GM10248 (cell line): ENCODE results near the gene PLK5.

Source experiments
- CTCF ChIA-PET: fragments of 300-600 bp; sonication (Branson Sonifier 250); formaldehyde crosslinking; extraction: SDS; loops from one replicate; lab custom pipeline; 2021; ENCODE audit warnings: antibody characterized with exemption; lab: Yijun Ruan, JAX
- POLR2A ChIA-PET: fragments of 350-650 bp; sonication (Branson Sonifier 250); formaldehyde crosslinking; extraction: SDS; loops from one replicate; lab custom pipeline; 2020; ENCODE audit warnings: antibody characterized with exemption; lab: Yijun Ruan, JAX
- DNase-seq: peaks from one replicate; pipeline ENCODE4 v3.0.0; 2012; ENCODE audit errors: extremely low spot score
- CTCF ChIP-seq: IDR thresholded peaks from 2 replicates; pipeline ENCODE4 v1.5.1; 2012; ENCODE audit warnings: mild to moderate bottlenecking, low read depth; ENCODE audit errors: extremely low read depth, missing control alignments, control extremely low read depth

The PLK5 gene

GRCh38 chr19:1522838-1523237 lies 1.0 kb upstream of the PLK5 start:
- TF ChIP-seq CTCF, result no peak
- ChIA-PET POLR2A (no interaction called here), CTCF (interaction anchor here (1.9 kb wide), 1 partner anchor 24 kb away, joined by 7 read pairs; no protein-coding TSS in a partner anchor)
- no peak for DNase-seq

- no peak for DNase-seq
- POLR2A ChIA-PET, result no interaction called here
- TF ChIP-seq CTCF, result no peak
- CTCF ChIA-PET, result no interaction called here
Observed at GRCh38 chr19:1524287-1524971, 552 bp downstream of the PLK5 start.

GRCh38 chr19:1524972-1525325 lies 1.1 kb downstream of the PLK5 start:
- TF ChIP-seq CTCF, result no peak
- ChIA-PET POLR2A (no interaction called here), CTCF (interaction anchor here (1.4 kb wide), 1 partner anchor 21 kb away, joined by 6 read pairs; no protein-coding TSS in a partner anchor)
- no peak for DNase-seq

GRCh38 chr19:1525343-1525742 lies 1.5 kb downstream of the PLK5 start:
- no peak for DNase-seq
- CTCF ChIA-PET, result interaction anchor here (1.4 kb wide), 1 partner anchor 21 kb away, joined by 6 read pairs; no protein-coding TSS in a partner anchor
- POLR2A ChIA-PET, result no interaction called here
- TF ChIP-seq CTCF, result no peak

GRCh38 chr19:1526066-1526778 lies 2.3 kb downstream of the PLK5 start:
- no peak for DNase-seq
- ChIA-PET POLR2A (interaction anchor here (1.1 kb wide), 1 partner anchor 146 kb away, joined by 3 read pairs; no protein-coding TSS in a partner anchor), CTCF (interaction anchor here (1.4 kb wide), 1 partner anchor 20 kb away, joined by 6 read pairs; no protein-coding TSS in a partner anchor)
- TF ChIP-seq CTCF, result no peak

GRCh38 chr19:1526979-1527649 lies 3.2 kb downstream of the PLK5 start:
- ChIA-PET CTCF (interaction anchor here (1.1 kb wide), 1 partner anchor 19 kb away, joined by 3 read pairs; no protein-coding TSS in a partner anchor), POLR2A (interaction anchor here (0.6 to 1.1 kb wide), 2 partner anchors 9 to 145 kb away, joined by 3 read pairs; no protein-coding TSS in a partner anchor)
- TF ChIP-seq CTCF, result no peak
- no peak for DNase-seq
